Activated T-cell treated with anti-CD3 and anti-CD28 coated beads for 24 hours (primary cell): ENCODE measurements around the gene MINDY1.

ENCODE experiments used
- DNase-seq: peaks from one replicate; pipeline ENCODE4 v3.0.0-alpha.2; 2020; ENCODE audit warnings: low read depth

The MINDY1 gene

GRCh38 chr1:151011154-151011850 is 4.6 kb upstream of the MINDY1 start:
- no peak for DNase-seq

GRCh38 chr1:151010346-151010726 is 3.6 kb upstream of the MINDY1 start:
- DNase-seq = no peak

- DNase-seq = no peak
These were observed 3.1 kb upstream of the MINDY1 start for GRCh38 chr1:151009674-151010345.

- no peak for DNase-seq
These were observed 2.5 kb upstream of the MINDY1 start for GRCh38 chr1:151009206-151009587.

- DNase-seq = peak; percentile 90
These were observed 1.8 kb upstream of the MINDY1 start, which contains the start of gene PRUNE1 for GRCh38 chr1:151008244-151009205. PRUNE1 (plus strand) TSS chr1:151008449; CDS start chr1:151008633, 184 bp downstream.

GRCh38 chr1:151007853-151008243 is 1.1 kb upstream of the MINDY1 start:
- no peak for DNase-seq

GRCh38 chr1:151005729-151006319 is 878 bp downstream of the MINDY1 start:
- DNase-seq = no peak

- no peak for DNase-seq
These were observed 3.5 kb downstream of the MINDY1 start for GRCh38 chr1:151003180-151003579.

- no peak for DNase-seq
These were observed 4.1 kb downstream of the MINDY1 start for GRCh38 chr1:151002611-151003010.

GRCh38 chr1:151002051-151002450 is 4.7 kb downstream of the MINDY1 start:
- DNase-seq = no peak

GRCh38 chr1:151001602-151002001 is 5.1 kb downstream of the MINDY1 start:
- no peak for DNase-seq

- DNase-seq = no peak
These were observed 6.3 kb downstream of the MINDY1 start for GRCh38 chr1:151000408-151000807.

GRCh38 chr1:150999926-151000325 is 6.8 kb downstream of the MINDY1 start:
- no peak for DNase-seq

- DNase-seq = no peak
These were observed 7.5 kb downstream of the MINDY1 start for GRCh38 chr1:150999051-150999674.

- no peak for DNase-seq
These were observed 8.8 kb downstream of the MINDY1 start for GRCh38 chr1:150997949-150998348.

- no peak for DNase-seq
These were observed 9.4 kb downstream of the MINDY1 start for GRCh38 chr1:150997126-150997872.

- DNase-seq = no peak
These were observed 10.8 kb downstream of the MINDY1 start for GRCh38 chr1:150995896-150996295.

GRCh38 chr1:150995460-150995859 is 11.2 kb downstream of the MINDY1 start:
- no peak for DNase-seq

GRCh38 chr1:150994248-150994647 is 12.5 kb downstream of the MINDY1 start:
- no peak for DNase-seq

GRCh38 chr1:150992626-150993025 is 14.1 kb downstream of the MINDY1 start:
- DNase-seq = no peak

- no peak for DNase-seq
These were observed 18.8 kb downstream of the MINDY1 start for GRCh38 chr1:150987924-150988323.
